ENCODE data around the gene TET1. TPM values are rescaled to one million over a fixed set of nuclear protein-coding genes. Genes with fewer than 3 reads are reported as not detected.

TET1 gene
- total and polyA plus RNA-seq, 4 donors, result 0.06 to 2.1 (median 0.75) TPM

- TF ChIP-seq, protein P1, sequence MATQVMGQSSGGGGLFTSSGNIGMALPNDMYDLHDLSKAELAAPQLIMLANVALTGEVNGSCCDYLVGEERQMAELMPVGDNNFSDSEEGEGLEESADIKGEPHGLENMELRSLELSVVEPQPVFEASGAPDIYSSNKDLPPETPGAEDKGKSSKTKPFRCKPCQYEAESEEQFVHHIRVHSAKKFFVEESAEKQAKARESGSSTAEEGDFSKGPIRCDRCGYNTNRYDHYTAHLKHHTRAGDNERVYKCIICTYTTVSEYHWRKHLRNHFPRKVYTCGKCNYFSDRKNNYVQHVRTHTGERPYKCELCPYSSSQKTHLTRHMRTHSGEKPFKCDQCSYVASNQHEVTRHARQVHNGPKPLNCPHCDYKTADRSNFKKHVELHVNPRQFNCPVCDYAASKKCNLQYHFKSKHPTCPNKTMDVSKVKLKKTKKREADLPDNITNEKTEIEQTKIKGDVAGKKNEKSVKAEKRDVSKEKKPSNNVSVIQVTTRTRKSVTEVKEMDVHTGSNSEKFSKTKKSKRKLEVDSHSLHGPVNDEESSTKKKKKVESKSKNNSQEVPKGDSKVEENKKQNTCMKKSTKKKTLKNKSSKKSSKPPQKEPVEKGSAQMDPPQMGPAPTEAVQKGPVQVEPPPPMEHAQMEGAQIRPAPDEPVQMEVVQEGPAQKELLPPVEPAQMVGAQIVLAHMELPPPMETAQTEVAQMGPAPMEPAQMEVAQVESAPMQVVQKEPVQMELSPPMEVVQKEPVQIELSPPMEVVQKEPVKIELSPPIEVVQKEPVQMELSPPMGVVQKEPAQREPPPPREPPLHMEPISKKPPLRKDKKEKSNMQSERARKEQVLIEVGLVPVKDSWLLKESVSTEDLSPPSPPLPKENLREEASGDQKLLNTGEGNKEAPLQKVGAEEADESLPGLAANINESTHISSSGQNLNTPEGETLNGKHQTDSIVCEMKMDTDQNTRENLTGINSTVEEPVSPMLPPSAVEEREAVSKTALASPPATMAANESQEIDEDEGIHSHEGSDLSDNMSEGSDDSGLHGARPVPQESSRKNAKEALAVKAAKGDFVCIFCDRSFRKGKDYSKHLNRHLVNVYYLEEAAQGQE (IDR thresholded peaks at IDR 0.05), result no peak
- no peak for TF ChIP-seq GABPA (IDR thresholded peaks at IDR 0.05 in 1 of 2, conservative IDR thresholded peaks at IDR 0.05 in 1 of 2)
Observed at GRCh38 chr10:68564712-68565111, 4.6 kb downstream of the TET1 start (continued).

- H3K9me3 ChIP-seq (ENCODE audit: control insufficient read depth in 4 of 4, low read length in 3 of 4), result no peaks in the 10 kb centered on the region
- H3K27me3 ChIP-seq (ENCODE audit: control insufficient read depth in 4 of 4, insufficient read depth in 4 of 4, low read length in 3 of 4), result no peaks in the 10 kb centered on the region
- DNase-seq (ENCODE audit: low spot score), result no peak
- no peak overlapping the region for H3K4me3 ChIP-seq (ENCODE audit: low read depth in 1 of 3, low read length in 3 of 3)
- H3K9ac ChIP-seq (ENCODE audit: low read depth in 1 of 2, low read length in 2 of 2), result no peak overlapping the region
- no peaks in the 10 kb centered on the region for H3K36me3 ChIP-seq (ENCODE audit: control insufficient read depth in 4 of 4, insufficient read depth in 3 of 4, low read depth in 1 of 4, low read length in 3 of 4)
- peaks cover 0 to 7% (median 4%) of the 10 kb centered on the region in 4 donors for H3K4me1 ChIP-seq (ENCODE audit: control insufficient read depth in 4 of 4, insufficient read depth in 4 of 4, low read length in 3 of 4)
- TF ChIP-seq JUND (IDR thresholded peaks at IDR 0.05) (no peak), NR2F2 (IDR thresholded peaks at IDR 0.05) (no peak), YY1 (IDR thresholded peaks at IDR 0.05) (no peak), GABPA (IDR thresholded peaks at IDR 0.05 in 1 of 2, conservative IDR thresholded peaks at IDR 0.05 in 1 of 2) (no peak), TAF1 (conservative IDR thresholded peaks at IDR 0.05) (no peak), HNF4G (IDR thresholded peaks at IDR 0.05) (no peak), FOXA1 (IDR thresholded peaks at IDR 0.05) (no peak), CTCF (IDR thresholded peaks at IDR 0.05; ENCODE audit: low read depth, low read length, missing input control) (no peak), FOXA2 (IDR thresholded peaks at IDR 0.05) (no peak), RAD21 (IDR thresholded peaks at IDR 0.05) (no peak), ATF3 (IDR thresholded peaks at IDR 0.05) (no peak), RXRA (IDR thresholded peaks at IDR 0.05) (no peak), MAX (IDR thresholded peaks at IDR 0.05) (no peak), SP1 (IDR thresholded peaks at IDR 0.05) (no peak), EGR1 (IDR thresholded peaks at IDR 0.05; ENCODE audit: low read depth in 2 of 2) (no peak), HNF4A (conservative IDR thresholded peaks at IDR 0.05) (no peak)
- TF ChIP-seq, protein P1 (IDR thresholded peaks at IDR 0.05), result no peak
- TF ChIP-seq, protein P2, sequence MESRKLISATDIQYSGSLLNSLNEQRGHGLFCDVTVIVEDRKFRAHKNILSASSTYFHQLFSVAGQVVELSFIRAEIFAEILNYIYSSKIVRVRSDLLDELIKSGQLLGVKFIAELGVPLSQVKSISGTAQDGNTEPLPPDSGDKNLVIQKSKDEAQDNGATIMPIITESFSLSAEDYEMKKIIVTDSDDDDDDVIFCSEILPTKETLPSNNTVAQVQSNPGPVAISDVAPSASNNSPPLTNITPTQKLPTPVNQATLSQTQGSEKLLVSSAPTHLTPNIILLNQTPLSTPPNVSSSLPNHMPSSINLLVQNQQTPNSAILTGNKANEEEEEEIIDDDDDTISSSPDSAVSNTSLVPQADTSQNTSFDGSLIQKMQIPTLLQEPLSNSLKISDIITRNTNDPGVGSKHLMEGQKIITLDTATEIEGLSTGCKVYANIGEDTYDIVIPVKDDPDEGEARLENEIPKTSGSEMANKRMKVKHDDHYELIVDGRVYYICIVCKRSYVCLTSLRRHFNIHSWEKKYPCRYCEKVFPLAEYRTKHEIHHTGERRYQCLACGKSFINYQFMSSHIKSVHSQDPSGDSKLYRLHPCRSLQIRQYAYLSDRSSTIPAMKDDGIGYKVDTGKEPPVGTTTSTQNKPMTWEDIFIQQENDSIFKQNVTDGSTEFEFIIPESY (IDR thresholded peaks at IDR 0.05), result no peak
- 95% methylated on average over 3 of the region's 3 CpGs for WGBS
- H3K27ac ChIP-seq (ENCODE audit: low read depth in 1 of 2, low read length in 2 of 2), result no peak overlapping the region
Observed at GRCh38 chr10:68565658-68566057, 5.5 kb downstream of the TET1 start.
